ENCODE results near the gene RIPOR3. TPM values are rescaled to one million over a fixed set of nuclear protein-coding genes. Genes with fewer than 3 reads are reported as not detected.
"Not testable (repeated sequence)": the region's sequence is repeated elsewhere in the genome, so short reads cannot be mapped to it uniquely, and the experiment has no call there.

RIPOR3 gene
- total RNA-seq, 1 experiment from 2014 or later, result 0.46 TPM

- H3K27me3 Mint-ChIP-seq (ENCODE audit: low read depth), result peaks cover 1% of the 10 kb centered on the region; the same call in 1 of the 2 replicates
- H4K20me1 ChIP-seq (ENCODE audit: control insufficient read depth, insufficient read depth, insufficient read length), result no peaks in the 10 kb centered on the region
- no peak overlapping the region for H4K5ac ChIP-seq (ENCODE audit: insufficient read length, low read depth, low read length)
- H3K4me1 ChIP-seq (ENCODE audit: insufficient read depth, low read length), result no peaks in the 10 kb centered on the region
- H2BK5ac ChIP-seq (ENCODE audit: insufficient read length, low read length), result no peak overlapping the region
- no peak overlapping the region for H3K14ac ChIP-seq (ENCODE audit: insufficient read depth, low read length)
- no peak overlapping the region for H3K4me3 Mint-ChIP-seq
- no peak overlapping the region for H3K9ac ChIP-seq (ENCODE audit: extremely low read depth, insufficient read length, low read length)
- H3K27ac ChIP-seq (ENCODE audit: insufficient read length, low read depth, low read length), result no peak overlapping the region
- H3K36me3 Mint-ChIP-seq (ENCODE audit: insufficient read depth in 1 of 3, low read depth in 3 of 3), result no peaks in the 10 kb centered on the region
- no peak overlapping the region for H3K4ac ChIP-seq (ENCODE audit: low read depth, low read length)
- no peak overlapping the region for H2BK15ac ChIP-seq (ENCODE audit: low read depth, low read length)
- no peak overlapping the region for H4K91ac ChIP-seq (ENCODE audit: insufficient read length, low read depth, low read length)
- H3K18ac ChIP-seq (ENCODE audit: insufficient read length, low read depth, low read length), result no peak overlapping the region
- no peak overlapping the region for H2AFZ ChIP-seq (ENCODE audit: low read length)
- H3K27ac Mint-ChIP-seq, result no peak overlapping the region
- no peaks in the 10 kb centered on the region for H3K23me2 ChIP-seq (ENCODE audit: insufficient read length, low read depth, low read length, poor library complexity, severe bottlenecking)
- no peaks in the 10 kb centered on the region for H3K9me3 Mint-ChIP-seq
- no peak overlapping the region for H2BK20ac ChIP-seq (ENCODE audit: low read depth, low read length, poor library complexity, severe bottlenecking)
- no peak overlapping the region for H2AK5ac ChIP-seq (ENCODE audit: insufficient read length, low read length)
- no peak for DNase-seq
- no peak overlapping the region for H3K56ac ChIP-seq (ENCODE audit: insufficient read length, low read depth, low read length)
- no peak overlapping the region for H2BK12ac ChIP-seq (ENCODE audit: insufficient read length, low read depth, low read length)
- H3T11ph ChIP-seq (ENCODE audit: low read length), result no peak overlapping the region
- no peak overlapping the region for H4K8ac ChIP-seq (replicated peaks; ENCODE audit: insufficient read length, low read depth, low read length)
- no peaks in the 10 kb centered on the region for H3K79me1 ChIP-seq (ENCODE audit: insufficient read depth, low read depth, low read length, poor library complexity, severe bottlenecking)
- no peak overlapping the region for H3K4me2 ChIP-seq (ENCODE audit: insufficient read depth, insufficient read length, low read length)
- TF ChIP-seq CTCF (conservative IDR thresholded peaks at IDR 0.05), result no peak
- no peaks in the 10 kb centered on the region for H3K9me3 ChIP-seq (ENCODE audit: control insufficient read depth, low read depth, low read length)
- H3K27me3 ChIP-seq (ENCODE audit: insufficient read depth, low read length), result no peaks in the 10 kb centered on the region
- H3K79me2 ChIP-seq (ENCODE audit: insufficient read depth, low read length), result no peaks in the 10 kb centered on the region
- peaks cover 9 to 13% of the 10 kb centered on the region in 2 experiments for H3K4me1 Mint-ChIP-seq
- no peak overlapping the region for H3K23ac ChIP-seq (ENCODE audit: insufficient read length, low read depth, low read length)
- no CpG with 5 or more reads among the region's 12 CpGs for WGBS (ENCODE audit: extremely low coverage, insufficient read length, low lambda C conversion rate)
- H2BK120ac ChIP-seq (ENCODE audit: low read depth, low read length, poor library complexity, severe bottlenecking), result no peak overlapping the region
Measured at GRCh38 chr20:50600281-50600895, 91.0 kb downstream of the RIPOR3 start.

GRCh38 chr20:50598768-50599167, 92.6 kb downstream of the RIPOR3 start:
- not testable (repeated sequence) for H2BK5ac ChIP-seq (ENCODE audit: insufficient read length, low read length); H3K23me2 ChIP-seq (ENCODE audit: insufficient read length, low read depth, low read length, poor library complexity, severe bottlenecking); H3K36me3 Mint-ChIP-seq (ENCODE audit: insufficient read depth in 1 of 3, low read depth in 3 of 3); H3K23ac ChIP-seq (ENCODE audit: insufficient read length, low read depth, low read length); H3K79me1 ChIP-seq (ENCODE audit: insufficient read depth, low read depth, low read length, poor library complexity, severe bottlenecking); H3K4ac ChIP-seq (ENCODE audit: low read depth, low read length); H3K27me3 Mint-ChIP-seq (ENCODE audit: low read depth); H3K14ac ChIP-seq (ENCODE audit: insufficient read depth, low read length); H3K18ac ChIP-seq (ENCODE audit: insufficient read length, low read depth, low read length); DNase-seq; H3K4me2 ChIP-seq (ENCODE audit: insufficient read depth, insufficient read length, low read length); H2BK15ac ChIP-seq (ENCODE audit: low read depth, low read length); H4K20me1 ChIP-seq (ENCODE audit: control insufficient read depth, insufficient read depth, insufficient read length); H3T11ph ChIP-seq (ENCODE audit: low read length); H4K5ac ChIP-seq (ENCODE audit: insufficient read length, low read depth, low read length); H3K27ac Mint-ChIP-seq; H3K9me3 Mint-ChIP-seq; H2AFZ ChIP-seq (ENCODE audit: low read length); H3K56ac ChIP-seq (ENCODE audit: insufficient read length, low read depth, low read length); H2AK5ac ChIP-seq (ENCODE audit: insufficient read length, low read length); H3K27me3 ChIP-seq (ENCODE audit: insufficient read depth, low read length); H3K4me1 ChIP-seq (ENCODE audit: insufficient read depth, low read length); H3K79me2 ChIP-seq (ENCODE audit: insufficient read depth, low read length); H2BK20ac ChIP-seq (ENCODE audit: low read depth, low read length, poor library complexity, severe bottlenecking); H2BK12ac ChIP-seq (ENCODE audit: insufficient read length, low read depth, low read length); H3K27ac ChIP-seq (ENCODE audit: insufficient read length, low read depth, low read length); H3K9ac ChIP-seq (ENCODE audit: extremely low read depth, insufficient read length, low read length); H3K9me3 ChIP-seq (ENCODE audit: control insufficient read depth, low read depth, low read length); H4K8ac ChIP-seq (replicated peaks; ENCODE audit: insufficient read length, low read depth, low read length); H3K4me3 Mint-ChIP-seq; H2BK120ac ChIP-seq (ENCODE audit: low read depth, low read length, poor library complexity, severe bottlenecking); H4K91ac ChIP-seq (ENCODE audit: insufficient read length, low read depth, low read length)
- peaks cover 9 to 15% of the 10 kb centered on the region in 2 experiments for H3K4me1 Mint-ChIP-seq
- no CpG with 5 or more reads among the region's 5 CpGs for WGBS (ENCODE audit: extremely low coverage, insufficient read length, low lambda C conversion rate)
